ENCODE measurements around the gene IP6K3.

The IP6K3 gene

DNA sequence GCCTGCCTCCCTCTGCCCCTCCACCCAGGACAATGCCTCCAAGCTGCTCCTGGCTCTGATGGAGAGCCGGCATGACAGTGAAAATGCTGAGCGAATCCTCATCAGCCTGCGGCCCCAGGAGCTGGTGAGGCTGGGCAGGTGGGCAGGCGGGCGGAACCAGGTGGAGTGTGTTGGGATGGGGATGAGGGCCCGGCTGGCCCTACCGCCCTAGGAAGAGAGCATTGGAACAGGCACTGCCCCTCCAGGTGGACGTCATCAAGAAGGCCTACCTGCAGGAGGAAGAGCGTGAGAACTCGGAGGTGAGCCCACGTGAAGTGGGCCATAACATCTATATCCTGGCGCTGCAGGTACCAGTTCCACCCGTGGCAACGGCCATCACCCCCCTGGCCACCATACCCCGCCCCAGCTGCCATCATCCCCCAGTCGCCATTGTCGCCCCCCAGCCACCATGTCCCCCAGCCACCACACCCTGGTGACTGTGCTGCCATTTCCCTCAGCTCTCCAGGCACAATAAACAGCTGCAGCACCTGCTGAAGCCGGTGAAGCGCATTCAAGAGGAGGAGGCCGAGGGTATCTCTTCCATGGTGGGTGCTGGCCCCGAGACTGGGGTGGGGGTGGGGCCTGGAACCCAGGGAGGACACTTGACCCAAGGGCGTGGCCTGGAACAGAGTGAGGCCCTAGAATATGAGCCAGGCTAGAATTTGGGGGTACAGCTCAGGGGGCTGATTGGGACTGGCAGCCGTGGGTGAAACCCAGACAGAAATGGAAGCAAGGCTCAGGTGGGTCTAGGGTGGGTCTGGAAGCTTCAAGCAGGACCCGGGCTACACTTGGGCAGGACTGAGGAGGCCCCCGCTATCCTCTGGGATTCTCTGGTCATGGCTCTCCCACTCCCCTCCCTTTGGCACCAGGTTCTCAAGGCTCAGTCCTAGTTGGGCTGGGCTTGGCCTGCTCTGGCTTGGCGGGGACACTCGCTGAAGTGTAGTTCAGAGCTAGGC, 59.4 kb downstream of the IP6K3 start:
- DNase-seq = no peak

DNA sequence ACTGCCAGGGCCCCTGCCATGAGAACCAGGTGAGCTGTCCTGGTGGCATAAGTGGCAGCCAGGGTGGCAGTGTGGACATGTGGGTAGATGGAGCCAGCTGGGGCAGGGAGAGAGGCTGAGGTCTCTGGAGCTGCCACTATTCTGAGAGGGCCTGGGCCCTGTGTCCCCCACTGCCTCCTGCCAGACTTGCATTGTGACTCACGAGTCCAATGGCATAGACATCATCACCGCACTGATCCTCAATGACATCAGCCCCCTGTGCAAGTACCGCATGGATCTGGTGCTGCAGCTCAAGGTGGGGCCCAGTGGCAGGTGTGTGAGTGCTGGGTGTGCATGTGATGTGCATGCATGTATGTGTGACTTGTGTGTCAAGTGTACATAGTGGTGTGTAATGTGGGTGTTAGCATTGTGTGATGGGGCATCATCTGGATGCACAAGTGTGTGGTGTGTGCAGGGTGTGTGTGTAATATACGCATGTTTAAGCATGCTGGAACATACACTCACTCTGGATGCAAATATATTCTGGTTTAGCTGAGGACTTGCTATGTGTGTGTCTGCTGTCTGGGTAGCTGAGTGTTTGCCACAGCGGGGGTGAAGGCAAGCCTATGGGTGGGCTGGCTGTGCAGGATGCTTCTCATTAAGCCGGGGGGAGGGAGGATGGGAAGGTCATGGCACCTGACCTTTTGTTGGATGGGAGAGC, 60.3 kb downstream of the IP6K3 start:
- DNase-seq = no peak

DNA sequence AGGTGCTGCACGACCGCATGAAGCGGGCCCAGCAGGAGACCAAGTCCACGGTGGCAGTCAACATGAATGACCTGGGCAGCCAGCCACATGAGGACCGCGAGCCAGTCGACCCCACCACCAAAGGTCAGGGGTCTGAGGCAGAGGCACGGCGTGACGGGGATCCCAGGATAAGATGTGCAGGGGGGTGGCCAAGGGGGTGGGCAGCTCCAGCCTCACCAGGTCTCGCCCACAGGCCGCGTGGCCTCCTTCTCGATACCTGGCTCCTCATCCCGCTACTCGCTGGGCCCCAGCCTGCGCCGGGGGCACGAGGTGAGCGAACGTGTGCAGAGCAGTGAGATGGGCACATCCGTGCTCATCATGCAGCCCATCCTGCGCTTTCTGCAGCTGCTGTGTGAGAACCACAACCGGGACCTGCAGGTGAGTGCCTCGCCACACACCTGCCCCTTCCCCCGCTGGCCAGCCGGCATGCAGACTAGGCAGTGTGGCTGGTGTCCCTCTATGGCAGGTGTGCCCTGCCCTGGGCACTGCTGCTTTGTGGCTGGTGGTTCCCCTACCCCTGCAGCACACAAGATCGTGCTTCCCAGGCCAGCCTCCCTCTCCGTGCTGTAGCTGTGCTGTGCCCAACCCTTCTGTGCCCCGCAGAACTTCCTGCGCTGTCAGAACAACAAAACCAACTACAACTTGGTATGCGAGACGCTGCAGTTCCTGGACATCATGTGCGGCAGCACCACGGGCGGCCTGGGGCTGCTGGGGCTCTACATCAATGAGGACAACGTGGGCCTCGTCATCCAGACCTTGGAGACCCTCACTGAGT, 61.1 kb downstream of the IP6K3 start:
- DNase-seq = no peak

DNA sequence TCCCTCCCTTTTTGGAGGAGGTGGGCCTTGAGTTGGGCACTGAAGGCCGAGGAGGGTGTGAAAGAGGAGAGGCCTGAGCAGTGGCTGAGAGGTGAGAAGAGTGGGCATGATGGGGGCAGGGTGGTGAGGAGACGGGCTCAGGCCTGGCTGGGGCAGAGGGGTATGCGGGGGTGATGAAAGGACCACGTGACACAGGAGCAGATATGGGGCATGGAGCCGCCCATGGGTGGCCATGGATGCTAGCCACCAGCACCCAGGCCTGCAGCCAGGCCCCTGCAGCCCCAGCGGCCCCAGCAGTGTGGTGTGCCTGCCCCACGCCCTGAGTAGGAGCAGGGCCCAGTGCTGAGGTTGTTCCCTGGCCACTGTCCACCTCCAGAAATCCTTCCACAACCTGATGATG, 61.7 kb downstream of the IP6K3 start:
- DNase-seq = no peak

DNA sequence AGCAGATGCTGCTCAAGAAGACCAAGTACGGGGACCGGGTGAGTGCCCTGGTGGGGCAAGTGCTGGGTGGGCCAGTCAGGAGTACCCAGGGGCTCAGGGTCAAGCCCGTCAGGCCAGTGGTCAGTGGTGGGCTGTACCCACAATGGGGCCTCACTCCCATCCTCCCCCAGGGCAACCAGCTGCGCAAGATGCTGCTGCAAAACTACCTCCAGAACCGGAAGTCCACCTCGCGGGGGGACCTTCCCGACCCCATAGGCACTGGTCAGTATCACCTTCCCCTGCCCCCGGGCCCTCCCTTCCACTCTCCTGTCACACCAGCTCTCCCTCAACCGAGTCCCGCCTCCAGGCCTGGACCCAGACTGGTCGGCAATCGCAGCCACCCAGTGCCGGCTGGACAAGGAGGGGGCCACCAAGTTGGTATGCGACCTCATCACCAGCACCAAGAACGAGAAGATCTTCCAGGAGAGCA, 62.2 kb downstream of the IP6K3 start:
- no peak for DNase-seq

DNA sequence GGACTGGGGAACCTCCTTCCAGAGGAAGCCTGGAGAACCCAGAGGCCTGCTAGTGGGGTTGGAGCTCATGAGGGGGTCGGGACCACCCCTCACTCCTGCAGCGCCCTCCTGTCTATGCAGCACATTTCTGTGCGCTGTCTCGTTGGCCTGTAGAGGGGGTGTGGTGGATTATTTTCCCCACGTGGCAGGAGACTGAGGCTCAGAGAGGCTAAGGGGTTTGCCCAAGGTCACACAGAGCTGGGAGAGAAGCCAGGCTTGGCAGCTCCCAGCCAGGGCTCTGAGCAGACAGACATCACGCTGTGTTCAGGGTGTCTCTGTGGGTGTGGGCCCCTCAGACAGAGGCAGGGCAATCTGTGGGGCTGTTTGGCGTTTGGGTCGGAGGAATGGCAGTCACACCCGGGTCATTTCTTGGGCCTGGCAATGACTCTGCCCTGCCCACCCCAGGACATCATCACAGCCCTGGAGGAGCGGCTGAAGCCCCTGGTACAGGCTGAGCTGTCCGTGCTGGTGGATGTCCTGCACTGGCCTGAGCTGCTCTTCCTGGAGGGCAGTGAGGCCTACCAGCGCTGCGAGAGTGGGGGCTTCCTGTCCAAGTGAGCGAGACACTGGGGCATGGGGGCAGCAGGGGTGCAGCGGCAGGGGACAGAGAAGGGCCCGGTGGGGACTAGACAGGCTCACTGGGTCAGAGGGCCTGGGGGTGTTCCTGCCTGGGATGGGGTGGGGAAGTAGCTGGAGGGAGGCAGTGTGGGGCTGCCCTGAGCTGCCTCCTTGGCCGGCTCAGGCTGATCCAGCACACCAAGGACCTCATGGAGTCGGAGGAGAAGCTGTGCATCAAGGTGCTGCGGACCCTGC, 62.9 kb downstream of the IP6K3 start:
- no peak for DNase-seq

DNA sequence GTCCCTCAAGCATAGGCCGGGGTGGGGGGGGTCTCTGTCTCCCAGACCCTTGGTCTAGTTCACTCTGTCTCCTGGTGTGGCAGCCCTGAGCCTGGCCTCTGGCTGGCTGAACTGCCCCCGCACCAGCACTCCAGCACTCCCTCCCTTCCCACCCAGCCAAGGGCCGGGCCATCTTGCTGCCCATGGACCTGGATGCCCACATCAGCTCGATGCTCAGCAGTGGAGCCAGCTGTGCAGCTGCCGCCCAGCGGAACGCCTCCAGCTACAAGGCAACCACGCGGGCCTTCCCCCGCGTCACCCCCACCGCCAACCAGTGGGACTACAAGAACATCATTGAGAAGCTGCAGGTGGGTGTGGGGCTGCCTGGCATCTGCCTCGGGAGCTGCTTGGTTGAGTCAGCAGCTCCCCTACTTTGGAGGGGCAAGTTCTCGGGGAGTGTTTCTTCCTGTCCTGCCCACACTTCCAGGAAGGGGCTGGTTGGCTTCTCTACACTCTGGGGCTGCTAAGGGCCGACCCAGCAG, 63.6 kb downstream of the IP6K3 start:
- no peak for DNase-seq

DNA sequence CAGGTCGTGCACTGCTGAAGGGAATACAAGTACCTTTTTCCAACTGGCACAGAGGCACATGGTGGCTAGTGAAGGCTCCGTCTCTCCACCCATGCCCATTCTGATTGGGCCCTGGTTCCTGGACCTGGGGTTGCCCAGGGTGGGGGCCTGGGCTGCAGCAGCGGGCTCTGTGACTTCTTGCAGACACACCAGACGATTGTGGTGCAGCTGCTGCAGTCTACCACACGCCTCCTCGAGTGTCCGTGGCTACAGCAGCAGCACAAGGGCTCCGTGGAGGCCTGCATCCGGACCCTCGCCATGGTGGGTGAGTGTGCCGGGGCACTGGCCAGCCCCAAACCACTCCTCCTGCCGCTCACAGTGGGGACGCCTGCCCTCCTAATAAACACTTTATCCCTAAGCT, 64.4 kb downstream of the IP6K3 start:
- no peak for DNase-seq

DNA sequence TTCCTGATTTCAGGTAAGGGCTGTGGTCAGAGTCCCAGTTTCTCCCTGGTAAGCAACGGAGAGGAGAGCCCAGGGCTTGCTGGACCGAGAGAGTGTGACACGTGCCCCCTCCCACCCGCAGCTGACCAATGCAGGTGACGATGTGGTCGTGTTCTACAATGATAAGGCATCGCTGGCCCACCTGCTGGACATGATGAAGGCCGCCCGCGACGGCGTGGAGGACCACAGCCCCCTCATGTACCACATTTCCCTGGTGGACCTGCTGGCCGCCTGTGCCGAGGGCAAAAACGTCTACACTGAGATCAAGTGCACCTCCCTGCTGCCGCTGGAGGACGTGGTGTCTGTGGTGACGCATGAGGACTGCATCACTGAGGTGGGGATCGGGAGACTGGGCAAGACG, 66.9 kb downstream of the IP6K3 start:
- no peak for DNase-seq

DNA sequence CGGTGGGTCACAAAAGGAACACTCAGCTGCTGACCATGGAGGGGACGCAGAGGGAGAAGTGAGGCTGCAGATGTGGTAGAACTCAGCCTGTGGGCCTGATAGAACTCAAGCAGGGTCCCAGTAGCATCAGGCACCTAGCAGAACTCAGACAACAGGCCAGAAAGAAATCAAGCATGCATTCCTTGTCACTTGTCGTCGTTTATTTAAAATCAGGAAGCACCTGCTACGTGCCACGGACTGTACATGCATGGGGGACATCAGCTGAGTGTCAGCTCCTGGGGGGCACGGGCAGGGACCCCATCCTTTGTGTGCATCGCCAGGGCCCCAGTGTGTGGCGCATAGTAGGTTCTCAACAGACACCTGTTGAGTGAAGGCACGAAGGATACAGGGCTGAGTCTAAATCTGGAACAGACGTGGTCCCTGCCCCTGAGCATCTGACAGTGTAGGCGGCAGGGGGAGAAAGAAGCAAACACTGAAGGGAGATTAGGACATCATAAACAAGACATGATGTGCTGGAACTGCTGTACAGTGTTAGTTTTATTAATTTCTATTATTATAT, 67.7 kb downstream of the IP6K3 start:
- no peak for DNase-seq

DNA sequence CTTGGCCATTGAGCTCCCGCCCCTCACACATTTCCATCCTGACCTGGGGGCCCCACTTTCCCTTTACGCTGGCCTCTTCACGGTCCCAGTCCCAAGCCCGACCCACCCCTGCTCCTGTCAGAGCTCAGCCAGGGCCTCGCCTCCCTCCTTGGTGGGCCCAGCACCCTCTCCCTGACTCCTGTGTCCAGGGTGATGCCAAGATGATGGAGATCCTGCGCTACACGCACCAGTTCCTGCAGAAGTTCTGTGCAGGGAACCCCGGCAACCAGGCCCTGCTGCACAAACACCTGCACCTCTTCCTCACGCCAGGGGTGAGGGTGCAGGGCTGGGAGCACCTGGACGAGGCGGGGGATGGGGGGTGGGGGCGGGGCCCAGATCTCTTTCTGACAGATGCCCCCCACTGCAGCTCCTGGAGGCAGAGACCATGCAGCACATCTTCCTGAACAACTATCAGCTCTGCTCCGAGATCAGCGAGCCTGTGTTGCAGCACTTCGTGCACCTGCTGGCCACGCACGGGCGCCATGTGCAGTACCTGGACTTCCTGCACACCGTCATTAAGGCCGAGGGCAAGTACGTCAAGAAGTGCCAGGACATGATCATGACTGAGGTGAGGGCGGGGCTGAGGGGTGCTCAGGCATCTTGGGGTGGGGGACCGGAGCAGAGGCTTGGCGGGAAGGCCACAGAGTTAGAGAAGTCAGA, 68.3 kb downstream of the IP6K3 start:
- DNase-seq = no peak

DNA sequence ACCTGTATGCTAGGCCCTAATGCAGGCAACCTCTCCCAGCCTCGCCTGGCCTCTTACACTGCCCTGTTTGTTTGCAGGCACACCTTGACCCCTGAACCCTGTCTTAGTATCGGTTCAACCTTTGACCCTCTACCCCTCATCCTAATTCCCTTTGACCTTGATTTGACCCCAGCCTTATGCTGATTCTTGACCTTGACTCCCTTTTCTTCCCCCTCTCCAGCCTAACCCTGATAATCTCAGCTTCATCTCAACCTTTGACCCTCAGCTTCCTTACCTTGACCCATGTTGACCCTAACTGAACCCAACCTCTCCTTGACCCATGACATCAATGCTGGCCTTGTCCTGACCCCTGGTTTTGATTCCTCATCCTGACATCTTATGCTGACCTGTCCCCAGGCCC, 69.0 kb downstream of the IP6K3 start:
- DNase-seq = no peak

DNA sequence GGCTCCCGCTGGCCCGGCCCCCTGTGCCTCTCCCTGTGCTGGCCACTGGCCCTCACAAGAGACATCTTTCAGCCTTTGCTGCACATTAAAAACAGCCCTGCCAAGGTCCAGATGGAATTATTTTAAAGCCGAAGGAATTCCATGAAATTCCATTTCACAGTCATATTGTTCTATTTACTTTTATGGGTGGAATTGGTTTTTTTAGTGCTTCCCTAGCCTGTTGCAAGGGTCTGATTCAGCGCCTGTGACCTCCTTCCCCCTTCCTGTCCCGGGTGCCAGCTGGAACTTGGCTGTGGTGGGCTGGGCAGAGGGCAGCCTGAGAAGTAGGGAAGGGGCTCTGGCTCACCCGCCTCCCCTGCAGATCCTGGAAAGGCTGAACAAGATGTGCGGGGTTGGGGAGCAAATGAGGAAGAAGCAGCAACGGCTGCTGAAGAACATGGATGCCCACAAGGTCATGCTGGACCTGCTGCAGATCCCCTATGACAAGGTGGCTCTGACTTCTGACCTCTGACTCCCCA, 69.5 kb downstream of the IP6K3 start:
- DNase-seq = no peak

DNA sequence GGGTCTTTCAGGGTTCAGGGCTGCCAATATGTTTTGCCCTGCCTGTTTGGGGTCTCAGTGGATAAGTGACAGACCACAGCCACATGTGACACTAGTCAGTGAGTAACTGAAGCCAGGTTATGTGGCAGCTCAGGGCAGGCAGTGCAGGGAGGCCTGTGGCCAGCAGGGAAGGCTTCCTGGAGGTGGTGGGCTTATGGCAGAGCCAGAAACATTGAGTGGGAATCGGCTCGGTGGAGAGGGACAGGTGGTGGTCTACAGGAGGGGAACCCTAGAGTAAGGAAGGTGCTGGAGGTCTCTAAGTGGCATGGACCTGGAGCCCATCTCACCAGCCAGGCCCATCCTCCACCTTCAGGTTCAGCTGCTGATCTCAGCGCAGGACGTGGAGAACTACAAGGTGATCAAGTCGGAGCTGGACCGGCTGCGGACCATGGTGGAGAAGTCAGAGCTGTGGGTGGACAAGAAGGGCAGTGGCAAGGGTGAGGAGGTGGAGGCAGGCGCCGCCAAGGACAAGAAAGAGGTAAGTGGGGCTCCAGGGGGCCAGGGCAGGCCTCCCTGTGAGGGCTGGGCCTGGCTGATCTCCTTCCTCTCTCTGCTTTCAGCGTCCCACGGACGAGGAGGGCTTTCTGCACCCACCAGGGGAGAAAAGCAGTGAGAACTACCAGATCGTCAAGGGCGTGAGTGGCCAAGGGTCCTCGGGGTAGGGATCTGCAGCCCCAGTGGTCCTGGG, 70.1 kb downstream of the IP6K3 start:
- no peak for DNase-seq

DNA sequence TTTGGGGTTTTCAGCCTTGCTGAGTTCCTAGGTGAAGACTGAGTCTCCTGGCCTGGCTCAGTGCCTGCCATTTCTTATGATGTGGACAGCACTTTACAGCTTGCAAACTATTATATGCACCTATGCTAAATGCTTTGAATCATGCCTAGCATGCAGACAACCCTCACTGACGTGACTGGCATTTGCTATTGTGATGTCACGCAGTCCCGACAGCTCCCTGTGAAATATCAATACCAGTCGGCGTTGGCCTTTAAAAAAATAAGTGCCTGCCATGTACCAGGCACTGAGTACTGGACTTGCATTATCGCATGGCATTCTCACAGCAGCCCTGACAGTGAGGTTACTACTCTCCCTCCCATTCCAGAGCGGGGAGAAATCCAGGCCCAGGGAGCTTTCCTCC, 70.7 kb downstream of the IP6K3 start:
- no peak for DNase-seq

DNA sequence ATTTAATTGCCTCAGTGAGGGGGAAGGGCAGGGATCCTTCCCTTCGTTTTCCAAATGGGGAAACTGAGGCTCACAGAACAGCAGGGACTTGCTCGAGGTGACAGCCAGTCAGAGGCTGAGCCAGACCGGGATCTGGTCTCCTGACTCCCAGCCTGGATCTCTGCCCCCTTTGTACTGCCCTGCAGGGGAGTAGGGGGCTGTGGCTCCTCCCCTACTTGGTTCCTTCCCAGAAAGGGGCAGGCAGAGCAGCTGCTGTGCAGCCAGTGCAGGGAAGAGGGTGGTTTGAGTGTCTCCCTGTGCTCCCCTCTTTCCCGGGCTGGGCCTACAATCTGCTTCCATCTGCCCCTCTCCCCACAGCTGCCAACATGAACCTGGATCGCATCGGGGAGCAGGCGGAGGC, 72.9 kb downstream of the IP6K3 start:
- DNase-seq = no peak

DNA sequence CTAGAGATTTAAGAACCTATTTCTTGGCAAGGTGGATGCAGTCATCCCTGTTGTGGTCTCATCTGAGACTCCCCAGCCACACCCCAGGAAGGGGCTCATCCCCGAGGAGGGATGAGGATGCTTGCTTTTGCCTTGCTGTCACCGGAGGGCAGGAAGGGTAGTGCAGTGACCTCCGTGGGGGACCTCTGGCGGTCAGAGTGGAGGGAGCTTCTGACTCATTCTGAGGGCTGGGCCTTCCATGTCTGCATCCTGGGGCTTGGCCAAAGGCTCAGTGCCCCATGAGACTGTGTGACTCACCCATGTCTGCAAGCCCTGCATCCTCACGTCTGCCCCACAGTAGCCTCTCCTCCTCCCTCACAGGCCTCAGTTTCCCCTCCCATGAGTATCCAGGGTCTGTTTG, 73.9 kb downstream of the IP6K3 start:
- no peak for DNase-seq

DNA sequence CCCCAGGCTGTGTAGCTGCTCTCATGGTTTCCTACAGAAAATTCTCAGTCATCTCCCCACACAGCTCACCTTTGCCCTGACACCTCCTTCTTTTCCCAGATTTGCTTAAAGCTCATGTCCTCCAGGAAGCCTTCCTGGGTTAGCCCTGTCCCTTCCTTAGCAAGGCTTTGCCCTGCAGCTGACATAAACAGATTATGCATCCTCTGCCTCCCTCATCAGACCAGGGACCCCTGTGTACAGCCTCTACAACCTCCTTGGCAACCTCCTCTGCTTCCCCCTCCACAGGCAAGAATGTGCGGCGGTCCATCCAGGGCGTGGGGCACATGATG, 75.0 kb downstream of the IP6K3 start:
- DNase-seq = no peak
